Frontal cortex (tissue), 1 donor: ENCODE data around the gene CYP2A7. TPM values are rescaled to one million over a fixed set of nuclear protein-coding genes. Genes with fewer than 3 reads are reported as not detected.

Experiments used
- total RNA-seq: library from RNA; depleted of rRNA; stranded (reverse); fragments of >200 nt; gene quantifications from one replicate; pipeline ENCODE4 v1.2.3, GENCODE V29; 2014

Gene CYP2A7
- total RNA-seq, 1 donor from 2014 or later = not detected

Other genes starting within 250 kb of the CYP2A7 start
- gene NUMBL, start 191.6 kb downstream of the CYP2A7 start, total RNA-seq = 16.7 TPM
- 24.5 TPM for gene COQ8B, start 165.3 kb downstream of the CYP2A7 start, total RNA-seq
- gene ITPKC, start 165.1 kb downstream of the CYP2A7 start, total RNA-seq = 5.7 TPM
- gene ACTMAP, start 131.8 kb downstream of the CYP2A7 start, total RNA-seq = under 0.01 TPM
- gene SNRPA, start 131.0 kb downstream of the CYP2A7 start, total RNA-seq = 23.6 TPM
- not detected for gene MIA, start 106.7 kb downstream of the CYP2A7 start, total RNA-seq
- 6.1 TPM for gene RAB4B, start 104.0 kb downstream of the CYP2A7 start, total RNA-seq
- 46.5 TPM for gene EGLN2, start 83.0 kb downstream of the CYP2A7 start, total RNA-seq
- gene CYP2A6, start 31.8 kb downstream of the CYP2A7 start, total RNA-seq = not detected
- not detected for gene CYP2B6, start 109.1 kb upstream of the CYP2A7 start, total RNA-seq
- not detected for gene CYP2A13, start 206.2 kb upstream of the CYP2A7 start, total RNA-seq
- not detected for gene CYP2F1, start 232.2 kb upstream of the CYP2A7 start, total RNA-seq